ENCODE measurements around the gene ITGA3.

DNA sequence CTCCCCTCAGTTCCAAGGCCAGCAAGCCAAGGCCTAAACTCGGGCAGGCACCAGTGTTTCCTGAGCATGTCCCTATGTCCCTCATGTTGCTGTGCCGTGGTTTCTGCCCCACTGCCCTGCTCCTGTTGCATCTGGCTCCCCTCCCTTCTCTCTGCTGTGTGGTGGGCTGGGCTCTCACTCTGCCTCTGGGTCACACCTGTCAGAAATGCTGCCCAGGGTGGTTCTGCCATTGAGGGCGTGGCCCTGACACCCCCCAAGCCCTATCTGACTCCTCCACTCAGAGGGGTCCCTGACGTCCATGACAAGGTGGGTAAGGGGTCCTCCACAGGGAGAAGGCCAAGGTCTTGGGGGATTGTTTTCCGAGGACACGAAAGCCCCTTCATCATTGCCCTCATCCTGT is 9.2 kb upstream of the ITGA3 start:
- TF ChIP-seq, protein P1, sequence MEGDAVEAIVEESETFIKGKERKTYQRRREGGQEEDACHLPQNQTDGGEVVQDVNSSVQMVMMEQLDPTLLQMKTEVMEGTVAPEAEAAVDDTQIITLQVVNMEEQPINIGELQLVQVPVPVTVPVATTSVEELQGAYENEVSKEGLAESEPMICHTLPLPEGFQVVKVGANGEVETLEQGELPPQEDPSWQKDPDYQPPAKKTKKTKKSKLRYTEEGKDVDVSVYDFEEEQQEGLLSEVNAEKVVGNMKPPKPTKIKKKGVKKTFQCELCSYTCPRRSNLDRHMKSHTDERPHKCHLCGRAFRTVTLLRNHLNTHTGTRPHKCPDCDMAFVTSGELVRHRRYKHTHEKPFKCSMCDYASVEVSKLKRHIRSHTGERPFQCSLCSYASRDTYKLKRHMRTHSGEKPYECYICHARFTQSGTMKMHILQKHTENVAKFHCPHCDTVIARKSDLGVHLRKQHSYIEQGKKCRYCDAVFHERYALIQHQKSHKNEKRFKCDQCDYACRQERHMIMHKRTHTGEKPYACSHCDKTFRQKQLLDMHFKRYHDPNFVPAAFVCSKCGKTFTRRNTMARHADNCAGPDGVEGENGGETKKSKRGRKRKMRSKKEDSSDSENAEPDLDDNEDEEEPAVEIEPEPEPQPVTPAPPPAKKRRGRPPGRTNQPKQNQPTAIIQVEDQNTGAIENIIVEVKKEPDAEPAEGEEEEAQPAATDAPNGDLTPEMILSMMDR (IDR thresholded peaks at IDR 0.05; ENCODE audit: low read depth, low read length), result no peak
- TF ChIP-seq, protein P2, sequence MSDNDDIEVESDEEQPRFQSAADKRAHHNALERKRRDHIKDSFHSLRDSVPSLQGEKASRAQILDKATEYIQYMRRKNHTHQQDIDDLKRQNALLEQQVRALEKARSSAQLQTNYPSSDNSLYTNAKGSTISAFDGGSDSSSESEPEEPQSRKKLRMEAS (IDR thresholded peaks at IDR 0.05; ENCODE audit: low read depth, low read length), result no peak
- TF ChIP-seq POLR2A (IDR thresholded peaks at IDR 0.05; ENCODE audit: extremely low read depth, insufficient read length) (no peak), MYC (IDR thresholded peaks at IDR 0.05; ENCODE audit: low read depth, low read length) (no peak)

Data from NB4 (cell line).